Right renal pelvis (tissue), 4 donors: ENCODE results near the gene STEAP2. TPM values are rescaled to one million over a fixed set of nuclear protein-coding genes. Genes with fewer than 3 reads are reported as not detected.
"Not testable (repeated sequence)": the region's sequence is repeated elsewhere in the genome, so short reads cannot be mapped to it uniquely, and the experiment has no call there.

Source experiments
- DNase-seq, 4 donors: peaks; one replicate each; pipeline ENCODE4 v3.0.0-alpha.2; 2013; ENCODE audit warnings: low read depth in 4 of 4, low spot score in 3 of 4, missing footprints in 1 of 4
- polyA plus RNA-seq, 4 donors: library from polyadenylated mRNA; unstranded; fragments of 120-200 nt; gene quantifications; one replicate each; pipeline ENCODE4 v1.2.1, GENCODE V29; 2013; ENCODE audit not compliant: insufficient read length in 4 of 4

The STEAP2 gene
- polyA plus RNA-seq, 4 donors: 11.3 to 17.6 (median 12.0) TPM

GRCh38 chr7:90232430-90232829 is 20.9 kb downstream of the STEAP2 start:
- DNase-seq: no peak

- DNase-seq: no peak
Measured at GRCh38 chr7:90233569-90233968, 22.0 kb downstream of the STEAP2 start.

- DNase-seq: no peak
Measured at GRCh38 chr7:90236721-90237289, 25.3 kb downstream of the STEAP2 start.

GRCh38 chr7:90238022-90238421 is 26.5 kb downstream of the STEAP2 start:
- DNase-seq: no peak

GRCh38 chr7:90238583-90238982 is 27.0 kb downstream of the STEAP2 start:
- no peak for DNase-seq

GRCh38 chr7:90239050-90239449 is 27.5 kb downstream of the STEAP2 start:
- no peak for DNase-seq

GRCh38 chr7:90239625-90240228 is 28.2 kb downstream of the STEAP2 start:
- no peak for DNase-seq

- no peak for DNase-seq
Measured at GRCh38 chr7:90242369-90243168, 31.0 kb downstream of the STEAP2 start.

GRCh38 chr7:90243556-90243955 is 32.0 kb downstream of the STEAP2 start:
- DNase-seq: no peak

- DNase-seq: no peak
Measured at GRCh38 chr7:90244565-90244908, 33.0 kb downstream of the STEAP2 start.

- peak; percentile 78 to 86 (median 85) for DNase-seq
Measured at GRCh38 chr7:90244909-90245851, 33.6 kb downstream of the STEAP2 start, which contains the start of gene CFAP69. TSS of gene CFAP69 (plus strand) at chr7:90245174. CDS start at chr7:90245425, 251 bp downstream.

GRCh38 chr7:90246171-90246570 is 34.6 kb downstream of the STEAP2 start:
- DNase-seq: no peak

GRCh38 chr7:90248706-90249105 is 37.2 kb downstream of the STEAP2 start:
- no peak for DNase-seq

- DNase-seq: no peak
Measured at GRCh38 chr7:90250601-90251303, 39.2 kb downstream of the STEAP2 start.

- no peak for DNase-seq
Measured at GRCh38 chr7:90251304-90251635, 39.7 kb downstream of the STEAP2 start.

- not testable (repeated sequence) for DNase-seq
Measured at GRCh38 chr7:90256011-90256410, 44.5 kb downstream of the STEAP2 start.

- DNase-seq: no peak
Measured at GRCh38 chr7:90256778-90257177, 45.2 kb downstream of the STEAP2 start.

GRCh38 chr7:90261441-90261840 is 49.9 kb downstream of the STEAP2 start:
- no peak for DNase-seq

GRCh38 chr7:90262438-90262837 is 50.9 kb downstream of the STEAP2 start:
- DNase-seq: no peak

- no peak for DNase-seq
Measured at GRCh38 chr7:90266808-90267207, 55.3 kb downstream of the STEAP2 start.
